ENCODE measurements around the gene OBP2A.

DNA sequence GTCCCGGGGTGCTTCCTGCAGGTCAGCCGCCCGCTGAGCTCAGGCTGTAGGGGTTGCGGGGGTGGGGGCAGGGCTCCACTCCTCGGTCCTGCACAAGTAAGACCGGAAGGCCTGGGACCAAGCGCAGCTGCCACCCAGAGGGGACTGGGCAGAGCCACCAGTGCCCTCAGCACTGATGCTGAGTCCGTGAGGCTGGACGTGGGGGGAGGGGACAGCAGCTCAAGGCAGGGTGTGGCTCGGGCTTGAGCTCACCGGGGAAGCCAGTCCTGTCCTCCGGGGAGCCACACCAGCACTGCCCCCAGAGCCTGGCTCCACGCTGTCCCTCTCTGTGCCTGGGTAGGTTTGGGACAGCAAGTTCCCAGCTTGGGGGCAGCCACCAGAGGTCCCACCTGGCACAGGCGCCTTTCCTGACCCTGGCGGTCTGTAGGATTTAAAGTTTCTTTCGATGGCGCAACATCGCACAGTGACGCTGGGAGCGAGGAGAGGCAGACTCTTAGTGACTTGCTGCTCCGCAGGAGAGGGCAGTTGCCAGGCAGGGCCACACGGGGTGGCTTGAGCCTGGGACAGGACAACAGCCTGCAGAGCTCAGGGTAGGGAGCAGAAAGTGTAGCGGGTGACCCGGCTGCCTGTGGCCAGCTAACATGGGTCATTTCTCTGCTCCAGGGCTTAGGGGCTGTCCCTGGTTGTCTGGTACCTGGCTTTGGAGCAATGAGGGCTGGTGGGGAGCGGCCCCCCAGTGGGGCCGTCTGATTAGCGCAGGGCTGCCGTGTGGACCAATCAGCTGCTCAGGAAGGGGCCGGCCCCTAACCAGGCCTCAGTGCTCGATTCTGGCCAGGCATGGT, 19.0 kb upstream of the OBP2A start:
- TF ChIP-seq POLR2AphosphoS5 (IDR thresholded peaks at IDR 0.05; ENCODE audit: low read depth, low read length) (no peak), TCF12 (IDR thresholded peaks at IDR 0.05; ENCODE audit: low read depth, low read length) (no peak), MAFK (IDR thresholded peaks at IDR 0.05; ENCODE audit: low read depth, low read length) (no peak), CBX5 (IDR thresholded peaks at IDR 0.05; ENCODE audit: low read depth, low read length) (no peak), JUND (IDR thresholded peaks at IDR 0.05; ENCODE audit: low read length) (no peak), RNF2 (IDR thresholded peaks at IDR 0.05; ENCODE audit: borderline replicate concordance, low read depth, low read length, missing control alignments, poor library complexity, severe bottlenecking) (no peak), CHD2 (IDR thresholded peaks at IDR 0.05; ENCODE audit: low read length) (no peak), HDAC6 (IDR thresholded peaks at IDR 0.05; ENCODE audit: low read depth, low read length) (no peak), TAF1 (IDR thresholded peaks at IDR 0.05; ENCODE audit: low read depth, low read length) (no peak)
- TF ChIP-seq, protein P1, sequence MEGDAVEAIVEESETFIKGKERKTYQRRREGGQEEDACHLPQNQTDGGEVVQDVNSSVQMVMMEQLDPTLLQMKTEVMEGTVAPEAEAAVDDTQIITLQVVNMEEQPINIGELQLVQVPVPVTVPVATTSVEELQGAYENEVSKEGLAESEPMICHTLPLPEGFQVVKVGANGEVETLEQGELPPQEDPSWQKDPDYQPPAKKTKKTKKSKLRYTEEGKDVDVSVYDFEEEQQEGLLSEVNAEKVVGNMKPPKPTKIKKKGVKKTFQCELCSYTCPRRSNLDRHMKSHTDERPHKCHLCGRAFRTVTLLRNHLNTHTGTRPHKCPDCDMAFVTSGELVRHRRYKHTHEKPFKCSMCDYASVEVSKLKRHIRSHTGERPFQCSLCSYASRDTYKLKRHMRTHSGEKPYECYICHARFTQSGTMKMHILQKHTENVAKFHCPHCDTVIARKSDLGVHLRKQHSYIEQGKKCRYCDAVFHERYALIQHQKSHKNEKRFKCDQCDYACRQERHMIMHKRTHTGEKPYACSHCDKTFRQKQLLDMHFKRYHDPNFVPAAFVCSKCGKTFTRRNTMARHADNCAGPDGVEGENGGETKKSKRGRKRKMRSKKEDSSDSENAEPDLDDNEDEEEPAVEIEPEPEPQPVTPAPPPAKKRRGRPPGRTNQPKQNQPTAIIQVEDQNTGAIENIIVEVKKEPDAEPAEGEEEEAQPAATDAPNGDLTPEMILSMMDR (IDR thresholded peaks at IDR 0.05; ENCODE audit: control extremely low read depth in 1 of 3, insufficient read depth in 1 of 3, low read depth in 1 of 3, low read length in 3 of 3), result no peak
- TF ChIP-seq, protein P2, sequence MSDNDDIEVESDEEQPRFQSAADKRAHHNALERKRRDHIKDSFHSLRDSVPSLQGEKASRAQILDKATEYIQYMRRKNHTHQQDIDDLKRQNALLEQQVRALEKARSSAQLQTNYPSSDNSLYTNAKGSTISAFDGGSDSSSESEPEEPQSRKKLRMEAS (IDR thresholded peaks at IDR 0.05), result no peak
- TF ChIP-seq, protein P3, sequence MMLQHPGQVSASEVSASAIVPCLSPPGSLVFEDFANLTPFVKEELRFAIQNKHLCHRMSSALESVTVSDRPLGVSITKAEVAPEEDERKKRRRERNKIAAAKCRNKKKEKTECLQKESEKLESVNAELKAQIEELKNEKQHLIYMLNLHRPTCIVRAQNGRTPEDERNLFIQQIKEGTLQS (IDR thresholded peaks at IDR 0.05; ENCODE audit: insufficient read depth, low read depth, low read length), result no peak
- TF ChIP-seq, protein P4, sequence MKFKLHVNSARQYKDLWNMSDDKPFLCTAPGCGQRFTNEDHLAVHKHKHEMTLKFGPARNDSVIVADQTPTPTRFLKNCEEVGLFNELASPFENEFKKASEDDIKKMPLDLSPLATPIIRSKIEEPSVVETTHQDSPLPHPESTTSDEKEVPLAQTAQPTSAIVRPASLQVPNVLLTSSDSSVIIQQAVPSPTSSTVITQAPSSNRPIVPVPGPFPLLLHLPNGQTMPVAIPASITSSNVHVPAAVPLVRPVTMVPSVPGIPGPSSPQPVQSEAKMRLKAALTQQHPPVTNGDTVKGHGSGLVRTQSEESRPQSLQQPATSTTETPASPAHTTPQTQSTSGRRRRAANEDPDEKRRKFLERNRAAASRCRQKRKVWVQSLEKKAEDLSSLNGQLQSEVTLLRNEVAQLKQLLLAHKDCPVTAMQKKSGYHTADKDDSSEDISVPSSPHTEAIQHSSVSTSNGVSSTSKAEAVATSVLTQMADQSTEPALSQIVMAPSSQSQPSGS (IDR thresholded peaks at IDR 0.05; ENCODE audit: low read length), result no peak

Data from H1 (cell line).